CD4-positive, alpha-beta T cell treated with Interferon gamma for 1 hour (primary cell): ENCODE results near the gene ATG9B.
"Not testable (repeated sequence)": the region's sequence is repeated elsewhere in the genome, so short reads cannot be mapped to it uniquely, and the experiment has no call there.

Source experiments
- DNase-seq: peaks from one replicate; pipeline ENCODE4 v3.0.0-alpha.2; 2020

Gene ATG9B

DNA sequence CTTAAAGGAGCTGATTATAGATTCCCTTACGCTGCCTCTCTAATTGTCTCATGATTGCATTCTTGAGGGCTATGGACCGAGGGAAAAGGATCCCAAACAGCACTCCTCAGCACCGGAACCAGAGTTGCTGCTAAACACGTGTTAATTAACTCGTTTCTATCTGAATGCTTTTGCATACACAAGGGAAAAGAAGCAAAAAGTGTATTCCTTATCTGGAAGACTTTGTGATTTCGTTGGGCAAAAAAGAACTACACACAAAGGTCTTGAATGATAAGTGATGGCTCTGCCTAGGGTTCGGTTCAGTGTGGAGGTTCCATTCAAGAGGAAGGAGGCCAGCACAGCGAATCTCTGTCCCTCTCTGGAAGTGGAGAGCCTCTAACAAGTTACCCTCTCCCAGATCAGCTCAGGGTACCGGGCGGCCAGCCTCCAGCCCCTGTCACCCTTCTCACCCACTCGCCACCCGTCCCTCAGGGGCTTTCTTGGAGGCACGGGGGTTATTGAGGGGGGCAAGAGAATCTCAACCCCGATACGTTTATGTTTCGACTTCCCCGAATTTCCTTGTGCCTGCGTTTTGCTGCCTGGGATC is 34.6 kb upstream of the ATG9B start:
- no peak for DNase-seq

DNA sequence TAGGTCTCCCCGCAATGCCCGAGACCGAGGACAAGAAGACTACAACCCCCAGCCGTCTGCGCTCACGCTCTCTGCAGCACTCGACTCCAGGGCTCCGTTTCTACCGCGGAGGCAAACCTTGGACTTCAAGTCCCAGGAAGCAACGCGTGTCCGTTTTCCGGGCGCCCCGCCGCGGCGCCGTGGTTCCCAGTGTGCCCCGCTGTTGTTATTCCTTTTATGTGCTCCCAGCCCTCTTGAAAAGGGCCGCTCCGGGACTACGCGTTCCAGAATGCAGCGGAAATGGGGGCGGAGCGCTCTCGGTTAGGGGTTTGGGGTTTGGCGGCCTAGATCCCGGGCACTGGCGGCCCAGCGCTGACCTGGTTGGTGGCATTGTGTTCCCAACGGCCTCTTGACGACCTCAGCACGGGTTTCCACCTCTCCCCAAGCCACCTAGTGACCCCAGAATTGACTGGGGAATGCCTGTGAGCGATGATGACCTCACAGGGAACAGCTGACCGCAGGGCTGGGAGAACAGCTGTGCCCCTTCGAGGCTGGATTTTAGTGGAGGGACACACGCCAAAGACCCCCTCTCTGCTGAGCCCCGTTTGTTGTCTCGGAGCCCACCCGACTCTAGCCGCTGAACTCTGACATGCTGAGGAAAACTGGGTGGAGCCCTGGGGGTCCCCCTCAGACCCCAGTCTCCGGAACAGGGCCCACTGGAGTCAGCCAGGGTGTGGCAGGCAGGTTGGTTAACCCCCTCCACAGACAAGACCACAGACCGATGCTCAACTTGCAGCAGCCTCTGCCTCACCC is 33.9 kb upstream of the ATG9B start:
- peak; percentile 98 for DNase-seq

DNA sequence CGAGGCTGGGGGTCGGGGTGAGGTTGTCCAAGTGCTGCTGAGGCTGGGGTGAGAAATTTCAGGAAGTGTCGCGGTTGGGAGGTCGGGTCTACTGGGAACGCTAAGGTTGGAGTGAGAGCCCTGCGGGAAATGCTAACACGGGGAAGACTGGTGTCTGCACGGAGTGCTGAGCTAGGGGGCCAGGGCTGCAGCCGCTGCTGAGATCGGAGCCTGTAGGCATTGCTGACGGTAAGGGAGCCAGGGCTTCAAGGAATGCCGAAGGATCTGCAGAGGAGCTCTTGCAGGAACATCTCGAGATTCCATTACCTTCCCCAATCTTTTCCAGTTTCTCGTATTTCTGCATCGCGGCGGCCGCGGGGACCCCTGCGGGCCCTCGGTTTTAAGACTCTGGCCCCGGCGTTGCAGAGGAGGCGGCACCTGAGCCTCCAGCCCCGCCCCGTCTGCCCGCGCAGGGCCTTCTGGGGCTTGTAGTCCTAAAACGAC is 33.3 kb upstream of the ATG9B start, which contains the start of gene CDK5:
Gene CDK5, minus strand, starts transcription at position 392 of the 483 bp plus-strand sequence. Its CDS starts 49 bp downstream, at position 343.
- DNase-seq: no peak

DNA sequence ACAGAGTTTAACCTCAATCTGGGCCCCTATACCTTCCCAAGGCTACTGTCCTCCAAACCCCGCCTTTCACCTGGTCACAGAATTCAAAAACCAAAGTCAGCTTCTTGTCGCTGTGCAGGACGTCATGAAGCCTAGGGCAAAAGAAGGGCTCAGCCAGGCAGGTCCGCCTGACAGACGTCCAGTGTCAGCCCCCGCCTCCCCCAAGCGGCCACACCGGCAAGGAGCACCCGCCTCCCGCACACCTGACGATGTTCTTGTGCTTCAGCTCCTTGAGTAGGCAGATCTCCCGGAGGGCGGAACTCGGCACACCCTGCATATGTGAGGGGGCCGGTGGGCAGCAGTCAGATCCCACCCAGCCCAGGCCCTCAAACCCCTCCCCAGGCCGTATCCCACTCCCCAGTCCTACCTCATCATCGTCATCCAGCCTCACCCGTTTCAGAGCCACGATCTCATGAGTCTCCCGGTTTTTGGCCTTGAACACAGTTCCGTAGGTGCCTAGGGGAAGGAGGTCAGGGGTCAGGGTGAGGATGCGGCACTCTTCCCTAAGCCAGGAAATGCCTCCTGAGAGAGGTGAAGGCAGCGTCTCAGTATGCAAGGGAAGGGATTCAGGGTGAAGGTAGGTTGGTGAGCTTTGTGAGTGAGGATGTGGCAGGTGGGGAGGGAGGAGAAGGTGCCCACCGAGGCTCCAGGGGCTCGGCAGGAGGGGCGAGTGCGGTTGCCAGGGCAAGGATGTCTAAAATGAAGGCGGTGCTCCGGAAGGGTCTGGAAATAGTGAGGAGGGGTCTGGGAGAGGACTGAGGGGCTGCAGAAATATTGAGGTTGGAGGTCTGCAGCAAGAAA is 32.6 kb upstream of the ATG9B start:
- DNase-seq: no peak

DNA sequence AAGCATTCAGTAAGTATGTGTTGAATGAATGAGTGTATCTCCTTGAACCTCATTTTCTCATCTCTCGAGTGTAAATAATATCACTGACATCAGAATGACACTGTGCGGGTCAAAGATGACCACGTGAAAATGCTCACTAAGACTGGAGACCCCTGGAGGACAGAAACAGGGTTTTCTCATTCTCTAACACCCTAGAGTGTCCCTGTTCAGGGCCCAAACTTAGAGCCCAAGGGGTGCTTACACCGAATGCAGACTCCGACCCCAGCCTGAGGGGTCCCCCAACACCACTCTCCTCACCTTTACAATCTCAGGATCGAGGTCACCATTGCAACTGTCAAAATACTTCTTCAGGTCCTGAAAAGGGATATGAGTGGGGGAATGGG is 32.0 kb upstream of the ATG9B start:
- no peak for DNase-seq

DNA sequence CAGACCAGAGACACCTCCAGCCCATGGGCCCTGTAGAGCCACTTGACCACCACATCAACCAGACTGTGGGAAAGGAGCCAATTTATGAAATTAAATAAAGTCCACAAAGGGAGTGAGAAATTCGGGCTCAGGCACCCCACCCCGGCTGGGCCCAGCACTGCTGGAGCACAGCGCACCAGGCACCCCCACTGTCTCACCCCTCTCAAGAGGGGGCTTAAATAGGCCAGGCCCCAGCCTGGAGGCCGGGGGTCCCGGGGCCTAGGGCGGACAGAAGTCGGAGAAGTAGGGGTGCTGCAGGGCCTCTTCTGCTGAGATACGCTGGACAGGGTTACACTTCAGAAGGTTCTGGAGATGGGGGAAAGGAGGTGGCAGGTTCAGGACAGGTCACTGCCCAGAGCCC is 29.5 kb upstream of the ATG9B start:
- no peak for DNase-seq

DNA sequence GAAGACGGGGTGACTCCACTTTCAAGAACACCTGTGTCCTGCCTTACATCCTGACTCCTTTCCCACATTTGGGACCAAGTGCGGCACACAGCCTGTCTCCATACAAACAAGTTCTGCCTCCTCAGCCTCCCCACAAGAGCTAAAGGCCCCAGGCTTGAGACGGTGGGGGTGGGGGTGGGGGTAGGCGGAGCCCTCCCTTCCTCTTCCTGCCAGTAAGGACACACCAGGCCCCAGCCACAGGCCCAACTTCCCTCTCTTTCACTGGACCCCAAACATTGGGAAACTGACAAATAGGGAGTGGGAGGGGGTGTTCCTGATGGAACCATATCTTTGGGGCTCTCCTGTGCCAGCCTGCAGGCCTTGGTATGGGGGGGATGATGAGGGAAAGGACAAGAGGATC is 28.8 kb upstream of the ATG9B start:
- no peak for DNase-seq

DNA sequence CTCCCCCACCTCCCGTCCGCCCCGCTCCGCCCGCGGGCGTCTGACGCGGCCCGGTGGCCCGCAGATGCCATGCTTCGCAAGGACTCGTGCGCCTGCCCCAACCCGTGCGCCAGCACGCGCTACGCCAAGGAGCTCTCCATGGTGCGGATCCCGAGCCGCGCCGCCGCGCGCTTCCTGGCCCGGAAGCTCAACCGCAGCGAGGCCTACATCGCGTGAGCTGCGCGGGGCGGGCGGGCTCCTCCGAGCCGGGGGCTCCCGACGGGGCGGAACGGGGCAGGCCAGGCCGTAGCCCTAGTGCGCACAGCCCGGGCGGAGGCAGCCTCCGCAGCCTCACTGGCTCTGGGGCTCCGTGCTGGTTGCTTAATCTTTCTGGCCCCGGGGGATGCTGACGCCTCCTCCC is 26.8 kb upstream of the ATG9B start:
- peak; percentile 40 for DNase-seq

DNA sequence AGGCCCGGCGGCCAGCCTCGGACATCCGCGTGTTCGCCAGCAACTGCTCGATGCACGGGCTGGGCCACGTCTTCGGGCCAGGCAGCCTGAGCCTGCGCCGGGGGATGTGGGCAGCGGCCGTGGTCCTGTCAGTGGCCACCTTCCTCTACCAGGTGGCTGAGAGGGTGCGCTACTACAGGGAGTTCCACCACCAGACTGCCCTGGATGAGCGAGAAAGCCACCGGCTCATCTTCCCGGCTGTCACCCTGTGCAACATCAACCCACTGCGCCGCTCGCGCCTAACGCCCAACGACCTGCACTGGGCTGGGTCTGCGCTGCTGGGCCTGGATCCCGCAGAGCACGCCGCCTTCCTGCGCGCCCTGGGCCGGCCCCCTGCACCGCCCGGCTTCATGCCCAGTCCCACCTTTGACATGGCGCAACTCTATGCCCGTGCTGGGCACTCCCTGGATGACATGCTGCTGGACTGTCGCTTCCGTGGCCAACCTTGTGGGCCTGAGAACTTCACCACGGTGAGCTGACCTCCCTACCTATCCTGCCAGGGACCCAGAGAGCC is 24.7 kb upstream of the ATG9B start:
- DNase-seq: no peak

DNA sequence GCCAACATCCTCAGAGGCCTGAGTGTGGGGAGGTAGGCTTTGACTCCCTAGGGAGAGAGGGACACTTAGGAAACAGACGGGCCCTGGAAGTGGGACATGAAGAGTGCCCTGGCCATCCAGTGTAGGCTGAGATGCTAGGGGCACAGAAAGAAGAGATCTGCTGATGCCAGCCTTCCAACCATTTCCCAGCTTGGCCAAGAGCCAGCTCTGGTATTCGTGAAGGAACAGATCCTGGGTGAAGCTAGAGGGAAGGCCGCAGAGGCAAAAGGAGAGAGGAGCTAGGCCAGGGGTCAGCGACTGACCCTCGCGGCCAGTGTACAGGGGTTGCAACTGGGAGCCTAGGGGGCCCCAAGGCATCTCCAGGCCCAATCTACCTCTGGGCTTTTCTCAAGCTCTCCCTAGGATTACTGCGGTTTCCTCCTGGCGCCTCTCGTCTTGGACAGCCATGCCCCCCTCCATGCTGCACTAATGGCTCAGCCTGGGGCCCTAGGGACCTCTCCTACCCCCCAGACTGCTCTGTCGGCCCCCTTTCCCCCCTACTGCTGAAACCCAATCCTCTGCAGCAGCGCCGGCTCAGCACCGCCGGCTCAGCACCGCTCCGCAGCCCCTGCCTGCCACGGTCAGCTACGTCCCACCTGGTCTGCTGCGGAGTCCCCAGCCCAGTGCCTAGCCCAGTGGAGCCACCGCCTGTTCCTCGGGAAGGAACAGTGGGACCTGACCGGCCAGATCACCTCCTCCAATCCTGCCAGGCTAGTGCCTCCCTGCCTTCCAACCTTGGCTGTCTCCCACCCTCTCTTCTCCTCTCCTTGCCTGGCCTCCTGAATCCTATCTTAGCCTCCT is 23.9 kb upstream of the ATG9B start, which contains the start of gene ASIC3:
Gene ASIC3, plus strand, starts transcription at position 556 of the 840 bp plus-strand sequence. CDS start 355 bp downstream, outside the sequence.
- DNase-seq: no peak

DNA sequence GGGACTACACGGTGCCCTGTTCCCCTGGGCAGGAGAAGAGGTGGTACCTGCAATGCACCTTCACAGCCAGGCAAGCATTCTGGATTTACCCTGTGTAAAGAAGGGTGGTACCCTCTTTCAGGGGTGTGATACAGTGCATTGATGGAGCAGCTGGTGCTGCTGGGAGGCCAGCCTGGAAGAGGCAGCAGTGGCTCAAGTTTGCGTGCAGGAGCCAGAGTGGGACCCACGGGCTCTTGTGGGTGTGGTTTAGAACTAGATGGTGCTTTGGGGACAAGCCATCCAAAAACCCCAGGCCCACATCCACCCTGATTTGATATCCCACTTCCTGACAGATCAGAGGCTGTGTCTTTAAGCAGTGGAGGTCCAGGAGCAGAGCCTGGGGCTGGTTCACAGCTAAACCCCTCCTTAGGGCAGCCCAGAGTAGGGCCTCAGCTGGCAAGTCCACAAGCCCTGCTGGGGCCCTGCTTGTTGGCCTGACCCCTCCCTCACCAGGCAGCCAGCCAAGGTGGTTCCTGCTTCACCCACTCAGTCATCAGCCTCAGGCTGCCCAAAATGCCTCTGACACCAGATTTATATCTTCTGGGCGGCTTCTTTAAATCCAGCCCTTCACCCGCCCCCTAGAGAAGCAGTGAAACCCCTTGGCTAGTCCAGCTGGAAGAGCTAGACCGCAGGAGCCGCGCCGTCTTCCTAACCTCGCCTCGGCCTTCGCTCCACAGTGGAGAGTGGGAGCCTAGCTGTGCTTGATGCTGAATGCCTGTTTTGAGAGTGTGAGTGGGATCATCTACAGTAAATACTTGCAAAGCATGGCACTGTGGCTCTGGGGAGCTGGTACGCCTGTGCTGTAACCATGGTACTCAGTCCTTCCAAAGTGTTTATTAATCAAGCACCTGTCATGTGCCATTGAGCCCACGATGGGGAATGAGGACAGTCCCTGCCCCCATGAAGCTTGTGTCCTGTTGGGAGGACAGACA is 22.6 kb upstream of the ATG9B start:
- DNase-seq: no peak

DNA sequence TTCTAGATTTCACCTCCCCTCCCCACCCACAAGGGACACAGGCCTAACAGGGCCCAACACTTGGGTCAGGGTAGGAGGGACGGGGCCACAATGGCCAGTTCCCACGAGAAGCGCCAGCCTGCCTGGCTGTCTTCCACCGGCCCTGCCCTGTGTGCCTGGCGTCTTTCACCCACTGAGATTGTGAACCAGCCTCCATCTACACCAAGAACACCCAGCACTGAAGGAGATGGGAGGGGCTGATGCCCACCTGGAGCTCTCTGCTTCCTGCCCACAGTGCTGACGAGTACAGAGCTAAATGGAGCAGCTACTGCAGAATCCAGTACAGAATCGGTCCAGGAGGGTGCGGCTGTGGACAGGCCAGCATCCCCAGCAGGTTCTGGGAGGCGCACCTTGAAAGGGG is 21.7 kb upstream of the ATG9B start:
- DNase-seq: no peak

DNA sequence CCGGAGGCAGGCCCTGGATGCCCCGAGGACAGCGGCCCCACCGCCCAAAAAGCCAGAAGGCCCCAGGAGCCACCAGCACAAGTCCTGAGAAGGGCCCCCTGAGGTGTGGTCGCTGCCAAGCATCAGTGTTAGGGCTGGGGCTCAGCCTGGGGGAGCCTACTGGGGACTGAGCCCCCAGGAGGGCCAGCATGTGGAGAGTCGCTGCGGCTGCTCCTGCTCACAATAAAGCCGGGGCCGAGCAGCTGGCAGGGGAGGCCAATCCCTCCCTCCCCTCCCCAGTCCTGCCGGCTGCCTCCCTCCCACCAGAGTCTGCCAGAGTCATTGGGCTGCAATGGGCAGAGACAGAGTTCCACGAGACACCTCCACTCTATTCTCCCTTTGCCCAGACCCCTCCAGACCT is 21.0 kb upstream of the ATG9B start:
- no peak for DNase-seq

DNA sequence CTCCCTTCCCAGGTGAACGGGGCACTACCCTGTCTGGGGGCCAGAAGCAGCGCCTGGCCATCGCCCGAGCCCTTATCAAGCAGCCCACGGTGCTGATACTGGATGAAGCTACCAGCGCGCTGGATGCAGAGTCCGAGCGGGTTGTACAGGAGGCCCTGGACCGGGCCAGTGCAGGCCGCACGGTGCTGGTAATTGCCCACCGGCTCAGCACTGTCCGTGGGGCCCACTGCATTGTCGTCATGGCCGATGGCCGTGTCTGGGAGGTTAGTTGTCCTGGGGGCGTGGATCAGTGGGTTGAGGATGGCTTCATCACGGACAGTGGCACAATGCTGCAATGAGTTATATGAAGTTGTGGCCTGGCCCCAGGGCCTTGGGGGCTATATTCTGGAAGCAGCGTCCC is 19.7 kb upstream of the ATG9B start:
- DNase-seq: no peak

DNA sequence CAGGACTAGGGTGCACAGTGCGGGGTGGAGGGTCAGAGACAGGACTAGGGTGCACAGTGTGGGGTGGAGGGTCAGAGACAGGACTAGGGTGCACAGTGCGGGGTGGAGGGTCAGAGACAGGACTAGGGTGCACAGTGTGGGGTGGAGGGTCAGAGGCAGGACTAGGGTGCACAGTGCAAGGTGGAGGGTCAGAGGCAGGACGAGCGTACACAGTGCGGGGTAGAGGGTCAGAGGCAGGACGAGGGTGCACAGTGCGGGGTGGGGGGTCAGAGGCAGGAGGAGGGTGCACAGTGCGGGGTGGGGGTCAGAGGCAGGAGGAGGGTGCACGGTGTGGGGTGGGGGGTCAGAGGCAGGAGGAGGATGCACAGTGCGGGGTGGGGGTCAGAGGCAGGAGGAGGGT is 19.2 kb upstream of the ATG9B start:
- not testable (repeated sequence) for DNase-seq

DNA sequence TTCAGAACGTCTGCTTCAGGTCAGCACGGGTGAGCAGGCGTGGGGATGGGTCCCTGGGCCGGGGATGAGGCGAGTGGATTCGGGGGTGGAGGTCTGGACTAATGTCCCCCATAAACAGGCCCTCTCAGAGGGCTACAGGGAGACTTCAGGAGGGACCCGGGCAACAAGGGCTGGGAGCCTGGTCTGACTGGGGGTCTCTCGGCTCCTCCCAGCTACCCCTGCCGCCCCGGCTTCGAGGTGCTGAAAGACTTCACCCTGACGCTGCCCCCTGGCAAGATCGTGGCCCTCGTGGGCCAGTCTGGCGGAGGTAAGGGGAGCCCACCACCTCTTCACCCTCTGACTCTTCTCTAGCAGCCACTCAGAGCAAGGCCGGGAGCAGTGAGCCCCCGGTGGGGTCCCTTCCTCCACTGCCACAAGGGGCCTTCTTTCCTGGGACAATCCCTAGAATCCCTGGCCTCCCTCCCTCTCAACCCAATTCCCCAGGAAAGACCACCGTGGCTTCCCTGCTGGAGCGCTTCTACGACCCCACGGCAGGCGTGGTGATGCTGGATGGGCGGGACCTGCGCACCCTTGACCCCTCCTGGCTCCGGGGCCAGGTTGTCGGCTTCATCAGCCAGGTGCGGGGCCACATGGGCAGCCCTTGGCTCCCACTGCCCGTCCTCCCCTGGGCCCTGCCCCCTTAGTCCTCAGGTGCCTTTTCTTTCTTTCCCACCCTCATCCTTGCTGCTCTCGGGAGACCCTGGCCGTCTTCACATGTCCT is 16.5 kb upstream of the ATG9B start:
- DNase-seq: no peak

DNA sequence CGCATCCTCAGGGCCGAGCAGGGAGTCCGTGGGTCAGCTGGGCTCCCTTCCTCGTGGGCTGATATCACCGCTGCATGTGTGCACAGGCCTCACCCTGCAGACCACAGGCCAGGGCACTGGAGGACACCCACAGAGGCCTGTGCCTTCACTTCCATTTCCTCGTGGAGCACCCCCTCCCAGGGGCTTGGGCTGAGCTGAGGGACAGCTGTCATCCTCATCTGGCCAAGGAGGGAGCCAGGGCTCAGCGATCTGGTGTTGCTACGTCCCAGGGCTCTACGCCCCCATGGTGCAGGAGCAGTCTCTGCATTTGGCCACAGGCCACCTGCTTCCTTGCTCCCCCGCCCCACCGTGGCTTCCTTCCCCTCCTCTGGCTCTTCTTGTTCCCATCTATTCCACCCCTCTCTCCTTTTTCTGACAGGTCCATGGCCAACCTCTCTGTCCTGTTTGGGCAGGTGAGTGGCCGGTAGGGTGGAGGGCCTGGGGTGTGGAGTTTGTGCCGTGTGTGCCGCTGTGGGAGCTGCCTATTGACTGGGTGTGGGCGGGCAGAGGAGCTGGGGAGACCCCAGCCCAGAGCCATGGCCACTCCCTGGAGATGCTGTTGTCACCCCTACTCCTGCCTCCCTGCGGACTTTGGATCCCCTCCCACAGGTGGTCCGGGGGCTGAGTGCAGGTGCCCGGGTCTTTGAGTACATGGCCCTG is 15.7 kb upstream of the ATG9B start:
- no peak for DNase-seq

DNA sequence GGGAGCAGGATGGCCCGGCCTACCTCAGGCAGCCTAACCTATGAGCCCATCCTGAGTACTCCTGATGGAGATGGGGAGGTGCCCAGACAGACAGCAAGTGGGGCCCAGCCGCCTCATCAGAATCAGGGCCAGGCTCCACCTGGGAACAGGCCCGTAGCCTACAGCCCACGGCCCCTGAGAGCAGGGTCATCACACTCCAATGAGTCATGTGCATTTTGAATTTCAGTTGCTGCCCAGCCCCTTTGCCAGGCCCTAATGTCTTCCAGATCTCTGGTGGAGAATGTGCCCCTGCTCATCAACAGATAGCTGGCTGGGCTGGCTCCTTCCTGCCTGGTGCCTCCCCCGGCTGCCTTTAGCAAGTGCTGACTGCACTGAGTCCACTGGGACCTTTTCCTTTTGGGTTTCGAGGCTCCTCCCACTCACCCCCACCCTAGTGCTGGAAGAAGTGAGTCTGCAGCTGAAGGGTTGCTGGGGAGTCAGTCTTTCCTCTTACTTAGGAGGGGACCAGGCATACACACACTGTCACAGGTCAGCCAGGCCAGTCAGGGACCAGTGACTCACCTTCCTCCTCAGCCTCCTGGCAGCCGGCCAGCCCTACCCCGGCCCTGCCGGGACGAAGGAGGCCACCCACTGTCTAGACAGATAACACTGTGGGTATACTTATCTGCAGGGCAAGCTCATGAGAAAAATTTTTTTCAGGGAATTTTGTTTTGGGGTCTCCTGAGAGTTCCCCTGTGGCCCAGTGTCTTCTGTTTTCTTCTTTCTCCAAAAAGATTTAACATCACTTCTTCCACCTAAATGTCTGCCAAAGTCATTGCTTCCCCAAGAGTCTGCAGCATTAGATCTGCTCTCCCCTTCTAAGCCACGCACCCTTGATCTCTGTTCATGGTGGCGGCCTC is 14.9 kb upstream of the ATG9B start:
- peak; percentile 62 for DNase-seq
